Stimulated activated CD8-positive, alpha-beta memory T cell treated with anti-CD3 and anti-CD28 coated beads, Interleukin-4, amount 100 ng/mL, for 1 hour (primary cell): ENCODE data around the gene TJP1.
"Not testable (repeated sequence)": the region's sequence is repeated elsewhere in the genome, so short reads cannot be mapped to it uniquely, and the experiment has no call there.

ENCODE experiments used
- DNase-seq, 2 donors: peaks; one replicate each; pipeline ENCODE4 v3.0.0-alpha.2; 2020; ENCODE audit warnings: low read depth in 2 of 2, low spot score in 1 of 2

Gene TJP1

GRCh38 chr15:29840054-29840453 is 17.8 kb upstream of the TJP1 start:
- no peak for DNase-seq

- DNase-seq = no peak
Measured at GRCh38 chr15:29838352-29839010, 16.2 kb upstream of the TJP1 start.

- DNase-seq = no peak
Measured at GRCh38 chr15:29835301-29835700, 13.0 kb upstream of the TJP1 start.

- no peak for DNase-seq
Measured at GRCh38 chr15:29832709-29833108, 10.4 kb upstream of the TJP1 start.

GRCh38 chr15:29826908-29827820 is 4.9 kb upstream of the TJP1 start:
- no peak for DNase-seq

GRCh38 chr15:29825227-29825626 is 3.0 kb upstream of the TJP1 start:
- DNase-seq = no peak

GRCh38 chr15:29822684-29823459 is 604 bp upstream of the TJP1 start:
- no peak for DNase-seq

GRCh38 chr15:29821416-29822099 is 710 bp downstream of the TJP1 start:
- no peak for DNase-seq

GRCh38 chr15:29820394-29821154 is 1.7 kb downstream of the TJP1 start:
- no peak for DNase-seq

- no peak for DNase-seq
Measured at GRCh38 chr15:29819979-29820378, 2.3 kb downstream of the TJP1 start.

- no peak for DNase-seq
Measured at GRCh38 chr15:29818141-29818540, 4.1 kb downstream of the TJP1 start.

- not testable (repeated sequence) for DNase-seq
Measured at GRCh38 chr15:29817455-29817854, 4.8 kb downstream of the TJP1 start.

GRCh38 chr15:29815000-29815710 is 7.1 kb downstream of the TJP1 start:
- DNase-seq = no peak

GRCh38 chr15:29813009-29813408 is 9.3 kb downstream of the TJP1 start:
- no peak for DNase-seq

GRCh38 chr15:29812384-29812694 is 9.9 kb downstream of the TJP1 start:
- no peak for DNase-seq

- DNase-seq = no peak
Measured at GRCh38 chr15:29811691-29812383, 10.4 kb downstream of the TJP1 start.

- DNase-seq = no peak
Measured at GRCh38 chr15:29805708-29806104, 16.6 kb downstream of the TJP1 start.

- no peak for DNase-seq
Measured at GRCh38 chr15:29805043-29805707, 17.1 kb downstream of the TJP1 start.

GRCh38 chr15:29802411-29802810 is 19.9 kb downstream of the TJP1 start:
- no peak for DNase-seq
